Measurements from ENCODE around the gene CDKAL1.
"Not testable (repeated sequence)": the region's sequence is repeated elsewhere in the genome, so short reads cannot be mapped to it uniquely, and the experiment has no call there.

The CDKAL1 gene

GRCh38 chr6:20806669-20807068, 272.4 kb downstream of the CDKAL1 start:
- no peak for DNase-seq

- no peak for DNase-seq
These were observed 274.2 kb downstream of the CDKAL1 start for GRCh38 chr6:20808439-20808838.

GRCh38 chr6:20808924-20809323, 274.7 kb downstream of the CDKAL1 start:
- DNase-seq, result no peak

- no peak for DNase-seq
These were observed 276.5 kb downstream of the CDKAL1 start for GRCh38 chr6:20810727-20811108.

GRCh38 chr6:20811109-20811761, 277.0 kb downstream of the CDKAL1 start:
- no peak for DNase-seq

- DNase-seq, result no peak
These were observed 278.5 kb downstream of the CDKAL1 start for GRCh38 chr6:20812776-20813175.

- no peak for DNase-seq
These were observed 280.2 kb downstream of the CDKAL1 start for GRCh38 chr6:20814494-20814893.

- no peak for DNase-seq
These were observed 281.9 kb downstream of the CDKAL1 start for GRCh38 chr6:20816126-20816525.

GRCh38 chr6:20817806-20818320, 283.6 kb downstream of the CDKAL1 start:
- DNase-seq, result no peak

GRCh38 chr6:20819774-20820400, 285.6 kb downstream of the CDKAL1 start:
- no peak for DNase-seq

- no peak for DNase-seq
These were observed 292.1 kb downstream of the CDKAL1 start for GRCh38 chr6:20826378-20826777.

- DNase-seq, result no peak
These were observed 293.5 kb downstream of the CDKAL1 start for GRCh38 chr6:20827798-20828197.

- DNase-seq, result no peak
These were observed 296.3 kb downstream of the CDKAL1 start for GRCh38 chr6:20830576-20830975.

- not testable (repeated sequence) for DNase-seq
These were observed 297.0 kb downstream of the CDKAL1 start for GRCh38 chr6:20831251-20831650.

GRCh38 chr6:20833881-20834515, 299.7 kb downstream of the CDKAL1 start:
- DNase-seq, result no peak

GRCh38 chr6:20835315-20836010, 301.2 kb downstream of the CDKAL1 start:
- no peak for DNase-seq

GRCh38 chr6:20837189-20837588, 302.9 kb downstream of the CDKAL1 start:
- DNase-seq, result no peak

GRCh38 chr6:20838113-20838512, 303.9 kb downstream of the CDKAL1 start:
- DNase-seq, result no peak

GRCh38 chr6:20839630-20840029, 305.4 kb downstream of the CDKAL1 start:
- no peak for DNase-seq

- no peak for DNase-seq
These were observed 306.4 kb downstream of the CDKAL1 start for GRCh38 chr6:20840675-20841074.

- DNase-seq, result no peak
These were observed 307.5 kb downstream of the CDKAL1 start for GRCh38 chr6:20841806-20842205.

- no peak for DNase-seq
These were observed 311.3 kb downstream of the CDKAL1 start for GRCh38 chr6:20845592-20845991.

GRCh38 chr6:20846602-20847028, 312.4 kb downstream of the CDKAL1 start:
- no peak for DNase-seq

- no peak for DNase-seq
These were observed 313.6 kb downstream of the CDKAL1 start for GRCh38 chr6:20847904-20848303.
